Activated T-helper 2 cell treated with anti-CD3 and anti-CD28 coated beads, Interferon-gamma antibody, Interleukin-2, Interleukin-4, amounts not matched to agents 10 μg/mL and 5 μg/mL and 100 μg/mL, durations not matched to agents 14 hours and 24 hours and 36 hours (primary cell): ENCODE measurements around the gene MAOB. TPM values are rescaled to one million over a fixed set of nuclear protein-coding genes. Genes with fewer than 3 reads are reported as not detected.

ENCODE experiments used
- DNase-seq: peaks from one replicate; pipeline ENCODE4 v3.0.0; 2021; ENCODE audit warnings: low spot score
- H3K27ac Mint-ChIP-seq: one replicate; pipeline ENCODE4 v1.8.0; 2021; ENCODE audit warnings: mixed read lengths
- H3K27me3 Mint-ChIP-seq: one replicate; pipeline ENCODE4 v1.8.0; 2021; ENCODE audit warnings: low read depth, mixed read lengths
- H3K36me3 Mint-ChIP-seq: one replicate; pipeline ENCODE4 v1.8.0; 2021; ENCODE audit warnings: low read depth, mixed read lengths
- H3K4me1 Mint-ChIP-seq: one replicate; pipeline ENCODE4 v1.8.0; 2021; ENCODE audit warnings: low read depth, mixed read lengths
- H3K4me3 Mint-ChIP-seq: one replicate; pipeline ENCODE4 v1.8.0; 2021; ENCODE audit warnings: low read depth, mild to moderate bottlenecking, moderate library complexity, mixed read lengths
- H3K9me3 Mint-ChIP-seq: one replicate; pipeline ENCODE4 v1.8.0; 2021; ENCODE audit warnings: mixed read lengths
- intact Hi-C: fragments of 100-400 bp; cut with micrococcal nuclease; formaldehyde crosslinking; loops from one replicate; pipeline ENCODE4 v1.15.1; 2023
- total RNA-seq: library from RNA; stranded (reverse); gene quantifications from 2 replicates; pipeline ENCODE4 v1.2.3, GENCODE V29; 2022

MAOB gene
- total RNA-seq, 1 donor from 2014 or later, result 10.3 TPM

DNA sequence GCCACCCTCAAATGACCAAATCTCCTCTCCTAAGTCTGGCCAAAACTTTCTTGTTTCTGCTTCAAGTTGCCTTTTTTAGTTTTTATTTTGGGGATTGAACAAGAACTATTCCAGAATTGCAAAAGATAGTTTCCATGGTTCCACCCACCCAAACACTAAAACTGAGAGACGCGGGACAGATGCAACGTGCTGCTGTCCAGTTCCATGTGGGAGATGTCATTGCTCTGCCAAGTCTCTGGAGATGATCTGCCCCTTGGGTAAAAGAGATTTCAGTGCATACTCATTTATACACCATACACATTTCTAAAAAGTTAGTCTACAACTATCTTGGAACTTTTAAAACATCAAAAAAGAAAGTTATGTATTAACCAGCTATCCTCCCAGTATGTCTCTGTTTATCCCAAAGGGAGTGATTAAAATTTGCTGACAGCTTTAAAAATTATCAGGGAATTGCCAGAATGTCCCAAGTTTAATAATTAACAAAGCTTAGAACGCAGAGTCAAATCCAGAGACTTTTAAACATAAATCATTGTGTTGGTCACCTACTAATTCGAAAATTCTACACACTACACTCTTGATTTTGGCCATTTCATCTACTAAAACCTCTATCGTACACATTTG, 3.2 kb downstream of the MAOB start:
- Mint-ChIP-seq H3K4me3 (no peak overlapping the region), H3K27ac (no peak overlapping the region), H3K9me3 (no peaks in the 10 kb centered on the region), H3K27me3 (peaks cover 2% of the 10 kb centered on the region), H3K36me3 (no peaks in the 10 kb centered on the region), H3K4me1 (peaks cover 11% of the 10 kb centered on the region)
- DNase-seq, result no peak
- intact Hi-C loops, result no loop called here

DNA sequence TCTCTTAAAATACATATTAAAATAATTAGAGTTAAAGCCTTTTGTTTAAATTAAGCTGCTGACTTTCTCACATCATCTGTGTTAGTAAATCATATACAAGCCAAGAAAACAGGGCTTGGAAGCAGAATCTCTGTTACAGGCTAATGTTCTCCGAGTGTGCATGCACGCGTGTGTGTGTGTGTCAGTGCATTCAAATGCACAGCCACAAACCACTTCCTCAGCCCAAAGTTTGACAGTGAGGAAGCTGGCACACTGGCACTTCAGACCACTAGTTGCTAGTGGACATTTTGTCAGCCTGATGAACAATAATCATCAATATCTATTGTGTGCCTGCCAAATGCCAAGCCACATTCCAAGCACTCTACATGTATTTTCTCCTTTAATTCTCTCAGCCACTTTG, 5.6 kb downstream of the MAOB start:
- H3K4me1 Mint-ChIP-seq, result peaks cover 13% of the 10 kb centered on the region
- DNase-seq, result no peak
- intact Hi-C loops, result no loop called here

DNA sequence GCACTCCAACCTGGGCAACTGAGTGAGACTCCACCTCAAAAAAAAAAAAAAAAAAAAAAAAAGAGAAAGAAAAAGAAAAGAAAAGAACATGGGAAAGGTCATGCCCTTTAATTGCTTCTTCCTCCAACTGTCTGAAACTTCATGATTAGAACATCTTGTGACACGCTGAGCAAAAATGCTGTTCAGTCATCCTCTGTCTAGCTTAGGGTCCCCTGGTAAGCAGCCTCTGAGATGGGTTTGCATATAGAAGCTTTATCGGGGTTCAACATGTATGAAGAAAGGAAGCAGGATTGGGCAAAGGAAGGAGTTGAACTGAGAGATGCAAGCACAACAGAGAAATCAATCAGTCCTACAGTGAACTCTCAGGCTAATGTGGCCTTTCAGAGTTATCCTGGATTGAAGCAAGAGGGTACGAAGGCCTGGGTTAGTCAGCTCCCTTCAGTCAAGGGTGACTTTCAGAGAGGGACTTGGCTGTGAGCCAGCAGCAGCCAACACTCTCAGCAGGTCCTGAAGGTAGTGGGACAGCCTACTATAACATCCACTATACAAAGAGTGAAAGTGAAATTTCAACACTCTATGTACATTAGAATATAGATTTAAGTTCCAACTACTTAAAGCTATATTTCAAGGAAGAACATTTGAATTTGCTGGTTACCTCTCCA, 11.4 kb downstream of the MAOB start:
- Mint-ChIP-seq H3K9me3 (no peaks in the 10 kb centered on the region), H3K4me1 (peaks cover 16% of the 10 kb centered on the region), H3K36me3 (no peaks in the 10 kb centered on the region), H3K27me3 (no peaks in the 10 kb centered on the region), H3K27ac (no peak overlapping the region), H3K4me3 (no peak overlapping the region)
- DNase-seq, result no peak
- intact Hi-C loops, result no loop called here

More for the DNA sequence above, 5.6 kb downstream of the MAOB start:
- Mint-ChIP-seq H3K27ac (no peak overlapping the region), H3K36me3 (no peaks in the 10 kb centered on the region), H3K27me3 (no peaks in the 10 kb centered on the region), H3K9me3 (no peaks in the 10 kb centered on the region), H3K4me3 (no peak overlapping the region)

DNA sequence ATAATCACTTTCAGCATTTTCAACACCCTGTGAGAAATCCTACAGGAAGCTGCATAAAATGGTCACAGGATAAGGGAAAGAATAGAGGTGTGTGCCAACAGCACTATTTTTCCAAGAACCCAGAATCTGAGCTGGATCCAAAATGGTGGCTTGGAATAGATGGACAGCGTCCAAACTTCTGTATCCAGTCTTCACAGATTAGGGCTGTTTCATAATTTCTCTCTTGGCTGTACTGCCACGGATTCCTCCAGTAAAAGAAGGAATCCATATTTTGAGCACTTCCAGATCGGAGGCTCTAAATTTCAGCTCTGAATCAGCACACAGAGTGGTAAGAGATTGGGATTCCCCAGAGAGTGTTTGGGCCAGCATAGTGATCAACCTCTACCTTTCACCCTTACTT, 12.2 kb downstream of the MAOB start:
- Mint-ChIP-seq H3K27me3 (no peaks in the 10 kb centered on the region), H3K4me3 (no peak overlapping the region), H3K9me3 (no peaks in the 10 kb centered on the region), H3K4me1 (peaks cover 16% of the 10 kb centered on the region), H3K27ac (no peak overlapping the region), H3K36me3 (peaks cover 2% of the 10 kb centered on the region)
- intact Hi-C loops, result no loop called here
- DNase-seq, result no peak

- Mint-ChIP-seq H3K27ac (no peak overlapping the region), H3K27me3 (no peaks in the 10 kb centered on the region), H3K9me3 (no peaks in the 10 kb centered on the region), H3K36me3 (peaks cover 2% of the 10 kb centered on the region), H3K4me3 (no peak overlapping the region), H3K4me1 (peaks cover 16% of the 10 kb centered on the region)
- DNase-seq, result no peak
- intact Hi-C loops, result no loop called here
These were observed 13.5 kb downstream of the MAOB start for GRCh38 chrX:43868791-43869190.

- intact Hi-C loops, result no loop called here
- H3K27me3 Mint-ChIP-seq, result no peaks in the 10 kb centered on the region
- H3K27ac Mint-ChIP-seq, result peak overlapping the region; percentile 42
- H3K4me3 Mint-ChIP-seq, result no peak overlapping the region
- peaks cover 13% of the 10 kb centered on the region for H3K4me1 Mint-ChIP-seq
- DNase-seq, result no peak
- H3K36me3 Mint-ChIP-seq, result peaks cover 2% of the 10 kb centered on the region
- no peaks in the 10 kb centered on the region for H3K9me3 Mint-ChIP-seq
These were observed 15.8 kb downstream of the MAOB start for GRCh38 chrX:43866423-43866822.

GRCh38 chrX:43865791-43866190, 16.5 kb downstream of the MAOB start:
- intact Hi-C loops, result no loop called here
- peaks cover 12% of the 10 kb centered on the region for H3K4me1 Mint-ChIP-seq
- H3K27ac Mint-ChIP-seq, result no peak overlapping the region
- no peak overlapping the region for H3K4me3 Mint-ChIP-seq
- peaks cover 2% of the 10 kb centered on the region for H3K36me3 Mint-ChIP-seq
- H3K27me3 Mint-ChIP-seq, result no peaks in the 10 kb centered on the region
- no peak for DNase-seq
- H3K9me3 Mint-ChIP-seq, result no peaks in the 10 kb centered on the region

DNA sequence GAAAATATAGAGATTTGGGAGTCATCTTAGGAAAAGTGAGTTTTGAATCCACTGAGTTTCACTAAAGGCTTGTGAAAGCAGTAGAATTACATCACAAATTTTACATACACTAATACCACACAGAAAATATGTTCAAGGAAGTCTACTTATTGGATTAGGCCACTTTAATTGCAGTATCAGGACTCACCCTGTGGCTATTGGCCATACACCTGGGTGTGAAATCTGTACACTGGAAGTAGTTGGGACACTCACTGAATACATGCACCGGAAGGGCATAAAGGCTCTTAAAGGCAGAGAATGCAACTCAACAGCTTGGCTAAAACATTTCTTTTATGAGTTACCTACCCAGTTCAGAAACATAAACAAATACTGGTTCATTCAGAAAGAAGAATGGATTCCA, 19.8 kb downstream of the MAOB start:
- Mint-ChIP-seq H3K36me3 (peaks cover 2% of the 10 kb centered on the region), H3K4me1 (peaks cover 8% of the 10 kb centered on the region), H3K9me3 (no peaks in the 10 kb centered on the region), H3K27ac (no peak overlapping the region), H3K27me3 (no peaks in the 10 kb centered on the region), H3K4me3 (no peak overlapping the region)
- intact Hi-C loops, result no loop called here
- no peak for DNase-seq

GRCh38 chrX:43861750-43862149, 20.5 kb downstream of the MAOB start:
- no peak overlapping the region for H3K4me3 Mint-ChIP-seq
- no peak for DNase-seq

GRCh38 chrX:43860646-43861370, 21.4 kb downstream of the MAOB start:
- Mint-ChIP-seq H3K4me3 (no peak overlapping the region), H3K27ac (no peak overlapping the region), H3K9me3 (no peaks in the 10 kb centered on the region), H3K27me3 (no peaks in the 10 kb centered on the region), H3K36me3 (peaks cover 2% of the 10 kb centered on the region), H3K4me1 (no peaks in the 10 kb centered on the region)
- no peak for DNase-seq
- intact Hi-C loops, result no loop called here

More at GRCh38 chrX:43861750-43862149, 20.5 kb downstream of the MAOB start:
- no peaks in the 10 kb centered on the region for H3K27me3 Mint-ChIP-seq
- peaks cover 2% of the 10 kb centered on the region for H3K36me3 Mint-ChIP-seq
- H3K4me1 Mint-ChIP-seq, result peaks cover 5% of the 10 kb centered on the region
- intact Hi-C loops, result no loop called here
- H3K27ac Mint-ChIP-seq, result no peak overlapping the region
- no peaks in the 10 kb centered on the region for H3K9me3 Mint-ChIP-seq

- intact Hi-C loops, result no loop called here
- Mint-ChIP-seq H3K27ac (no peak overlapping the region), H3K9me3 (no peaks in the 10 kb centered on the region), H3K4me1 (peaks cover 2% of the 10 kb centered on the region), H3K27me3 (no peaks in the 10 kb centered on the region), H3K36me3 (no peaks in the 10 kb centered on the region), H3K4me3 (no peak overlapping the region)
- DNase-seq, result no peak
These were observed 28.9 kb downstream of the MAOB start for GRCh38 chrX:43853225-43853828.

DNA sequence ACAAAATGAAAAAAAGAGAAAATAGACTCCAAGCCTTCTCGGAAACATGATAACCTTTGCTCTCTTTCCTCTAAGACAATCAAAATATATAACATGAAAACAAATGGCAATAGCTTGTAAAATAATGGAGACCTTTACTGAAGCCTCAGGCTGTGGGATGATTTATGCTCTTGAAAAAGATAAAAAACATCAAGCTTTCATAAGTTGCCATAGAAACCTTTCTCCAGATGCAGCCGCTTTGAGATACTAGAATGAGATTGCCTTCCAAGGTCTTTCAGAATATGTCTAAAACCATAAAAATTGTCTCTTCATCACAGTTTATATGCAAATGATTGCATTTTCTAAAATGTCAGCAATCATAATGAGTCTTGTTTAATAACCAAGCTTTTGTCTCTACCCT, 31.6 kb downstream of the MAOB start:
- intact Hi-C loops, result no loop called here
- no peaks in the 10 kb centered on the region for H3K36me3 Mint-ChIP-seq
- no peaks in the 10 kb centered on the region for H3K9me3 Mint-ChIP-seq
- H3K27me3 Mint-ChIP-seq, result no peaks in the 10 kb centered on the region
- no peak for DNase-seq
- H3K4me1 Mint-ChIP-seq, result peaks cover 2% of the 10 kb centered on the region
- no peak overlapping the region for H3K4me3 Mint-ChIP-seq
- H3K27ac Mint-ChIP-seq, result no peak overlapping the region

DNA sequence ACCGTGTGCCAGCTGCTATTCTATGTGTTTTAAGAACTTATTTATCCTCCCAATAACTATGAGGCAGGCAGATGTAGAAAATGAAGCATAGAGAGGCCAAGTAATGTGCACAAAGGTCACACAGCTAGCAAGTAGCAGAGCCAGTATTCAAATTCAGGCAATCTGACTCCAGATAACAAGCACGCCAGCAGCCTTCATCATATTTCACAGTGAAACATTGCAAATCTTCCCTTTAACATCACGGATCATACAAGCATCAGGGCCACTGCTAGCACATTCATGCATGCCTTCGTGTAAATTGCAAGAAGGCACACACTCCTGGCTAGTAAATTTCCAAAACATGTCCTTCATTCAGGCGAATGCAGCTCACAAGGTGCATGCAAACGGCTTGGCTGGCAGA, 33.1 kb downstream of the MAOB start:
- H3K4me3 Mint-ChIP-seq, result no peak overlapping the region
- peaks cover 2% of the 10 kb centered on the region for H3K4me1 Mint-ChIP-seq
- H3K9me3 Mint-ChIP-seq, result no peaks in the 10 kb centered on the region
- intact Hi-C loops, result no loop called here
- H3K27me3 Mint-ChIP-seq, result no peaks in the 10 kb centered on the region
- no peaks in the 10 kb centered on the region for H3K36me3 Mint-ChIP-seq
- DNase-seq, result no peak
- no peak overlapping the region for H3K27ac Mint-ChIP-seq
